Kasumi-1 (cell line): ENCODE data around the gene MYOCOS.

ENCODE experiments used
- DNase-seq, 2 experiments: peaks; one replicate each; lab custom pipeline; 2025; lab: John Stamatoyannopoulos, UW

The MYOCOS gene

DNA sequence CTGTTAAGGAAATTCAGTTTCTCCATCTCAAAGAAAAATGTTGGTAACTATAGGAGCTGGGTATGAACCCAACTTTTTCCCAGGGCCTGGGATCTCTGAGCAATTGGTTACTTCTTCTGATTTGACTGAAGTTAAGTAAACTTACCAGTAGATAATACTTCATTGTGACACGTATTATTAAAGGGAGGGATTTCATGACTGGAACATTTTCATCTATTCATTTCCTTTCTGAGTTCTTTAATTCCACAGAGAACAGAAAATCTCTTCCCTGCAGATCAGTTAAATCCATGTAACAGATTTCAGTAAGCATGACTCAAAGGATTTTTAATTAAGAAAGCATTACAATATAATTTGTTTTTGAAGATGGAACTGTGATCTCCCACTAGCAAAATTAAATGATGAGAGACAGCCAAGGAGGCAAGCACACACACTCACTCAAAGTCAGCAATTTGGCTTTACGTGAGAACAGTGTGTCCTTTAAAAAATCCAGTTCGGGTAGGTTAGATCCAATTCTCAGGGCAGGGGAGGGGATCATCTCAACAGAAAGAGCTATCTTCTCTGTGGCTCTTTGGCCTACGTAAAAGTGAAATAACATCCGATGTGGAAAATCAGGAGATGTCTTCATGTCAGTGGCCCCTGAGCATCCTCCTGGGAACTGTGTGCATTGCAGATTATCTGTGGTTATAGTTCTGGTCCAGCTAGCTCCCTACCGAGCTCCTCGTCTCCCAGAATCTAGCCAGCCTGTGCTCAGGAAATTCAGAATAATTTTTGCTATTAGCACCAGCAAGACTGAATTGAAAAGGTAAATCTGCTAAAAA, 41.2 kb downstream of the MYOCOS start:
- DNase-seq = no peak

DNA sequence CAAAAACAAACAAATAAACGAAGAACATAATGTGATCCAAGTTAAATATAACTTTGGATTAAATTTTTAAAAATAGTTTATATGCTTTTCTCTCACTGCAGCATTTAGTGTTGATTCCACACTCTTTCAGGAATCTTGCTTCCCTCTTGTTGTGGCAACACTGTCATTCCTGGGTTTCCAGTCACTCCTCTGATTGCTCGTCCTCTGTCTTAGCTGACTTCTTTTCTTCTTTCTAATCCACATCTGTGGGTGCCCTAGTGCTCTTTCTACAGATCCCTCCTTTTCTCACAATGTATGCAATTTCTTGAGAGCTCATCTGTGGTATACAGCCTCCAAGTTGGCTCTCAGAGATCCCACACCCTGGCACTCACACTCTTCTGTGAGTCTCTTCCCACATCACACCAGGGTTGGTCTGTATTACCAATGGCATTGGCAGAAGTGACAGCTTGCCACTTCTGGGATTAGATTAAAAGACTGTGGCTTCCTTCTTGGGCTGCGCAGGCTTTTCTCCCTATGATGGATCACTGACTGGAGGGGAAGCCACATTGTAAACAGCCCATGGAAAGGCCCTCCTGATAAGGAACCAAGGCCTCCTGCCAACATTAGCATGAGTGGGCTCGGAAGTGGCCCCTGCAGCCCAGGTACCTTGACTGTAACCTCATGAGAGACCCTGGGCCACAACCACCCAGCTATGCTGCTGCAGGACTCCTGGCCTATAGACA, 42.0 kb downstream of the MYOCOS start:
- no peak for DNase-seq

DNA sequence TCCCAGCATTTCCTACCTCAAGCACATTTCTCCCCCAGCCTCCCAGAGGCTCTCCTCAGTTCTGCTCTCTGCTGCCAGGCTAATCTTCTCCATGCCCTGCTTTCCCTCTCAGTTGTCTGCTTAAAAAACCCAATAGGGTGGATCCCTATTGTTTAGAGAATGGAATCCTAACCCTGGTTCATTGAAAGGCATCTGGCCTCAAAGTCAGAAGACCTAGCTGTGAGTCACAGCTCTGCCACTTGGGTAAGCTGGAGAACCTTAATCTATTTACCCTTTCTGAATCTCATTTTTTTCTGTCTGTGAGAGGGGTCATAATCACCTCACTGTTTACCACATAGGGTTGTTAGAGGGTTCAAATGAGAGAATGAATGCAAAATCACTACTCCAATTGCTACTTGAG, 42.9 kb downstream of the MYOCOS start:
- DNase-seq = no peak

GRCh38 chr1:171666114-171666769, 44.2 kb downstream of the MYOCOS start:
- no peak for DNase-seq

DNA sequence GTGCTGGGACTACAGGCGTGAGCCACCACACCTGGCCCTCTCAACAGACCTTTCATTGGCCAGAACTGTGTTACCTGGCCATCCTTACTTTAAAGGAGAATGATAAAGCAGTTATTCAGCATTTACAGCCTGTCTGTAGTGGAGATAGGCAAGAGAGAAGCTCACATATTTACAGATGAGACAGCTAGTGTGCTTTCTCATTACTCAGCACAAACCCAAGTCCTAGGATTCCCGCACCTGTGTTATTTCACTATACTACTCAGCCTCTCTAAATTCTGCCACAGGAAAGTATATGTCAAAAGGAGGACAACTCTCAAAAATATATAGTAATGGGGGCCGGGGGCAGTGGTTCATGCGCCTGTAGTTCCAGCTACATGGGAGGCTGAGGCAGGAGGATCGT, 46.3 kb downstream of the MYOCOS start:
- DNase-seq = no peak

GRCh38 chr1:171670739-171671138, 48.7 kb downstream of the MYOCOS start:
- DNase-seq = no peak

- no peak for DNase-seq
These were observed 52.7 kb downstream of the MYOCOS start for GRCh38 chr1:171674431-171675405.
